Activated T-helper 1 cell treated with anti-CD3 and anti-CD28 coated beads, Interleukin-2, amount 50 U/mL, for 16 hours (primary cell): Measurements from ENCODE around the gene CAMK2A.

Experiments used
- DNase-seq, 2 donors: peaks; one replicate each; pipeline ENCODE4 v3.0.0-alpha.2; 2020; ENCODE audit warnings: low read depth in 1 of 2, low spot score in 1 of 2

Gene CAMK2A

DNA sequence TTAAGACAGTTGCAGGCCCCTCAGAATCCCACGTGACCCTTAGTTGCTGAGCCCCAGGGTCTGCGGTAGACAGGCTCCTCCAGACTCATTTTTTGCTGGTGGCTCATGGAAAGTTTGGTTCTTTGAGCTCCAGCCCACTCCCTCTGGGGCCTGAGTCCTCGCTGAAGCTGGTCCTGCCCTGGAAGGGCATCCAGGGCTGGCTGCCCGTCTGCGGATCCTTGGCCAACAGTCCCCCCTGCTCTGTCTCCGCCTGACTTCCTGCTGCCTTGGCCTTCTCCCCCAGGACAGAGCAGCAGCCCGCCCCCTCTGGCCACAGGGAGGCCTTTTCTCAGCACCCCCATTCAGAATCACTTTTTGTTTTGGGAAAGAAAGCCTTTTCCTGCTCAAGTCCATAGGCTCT is 75.3 kb downstream of the CAMK2A start:
- DNase-seq = no peak

DNA sequence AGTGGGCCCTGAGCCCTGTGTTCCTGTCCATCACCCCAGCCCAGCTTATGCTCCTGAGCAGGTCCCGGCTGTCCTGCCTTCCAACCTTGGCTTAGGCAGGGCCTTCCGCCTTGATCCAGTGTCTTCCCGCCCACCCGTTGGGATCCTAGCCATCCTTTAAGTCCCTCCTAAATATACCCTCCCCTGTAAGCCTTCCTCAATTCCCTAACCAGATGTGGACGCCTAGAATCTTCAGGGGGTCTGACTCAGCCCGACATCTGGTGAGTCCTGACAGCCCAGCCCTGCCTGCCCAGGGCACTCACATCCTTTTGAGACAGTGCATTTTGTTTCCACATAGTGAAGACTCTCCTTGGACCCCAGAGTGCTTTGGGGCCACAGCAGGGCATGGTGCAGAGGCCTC is 76.0 kb downstream of the CAMK2A start:
- no peak for DNase-seq

DNA sequence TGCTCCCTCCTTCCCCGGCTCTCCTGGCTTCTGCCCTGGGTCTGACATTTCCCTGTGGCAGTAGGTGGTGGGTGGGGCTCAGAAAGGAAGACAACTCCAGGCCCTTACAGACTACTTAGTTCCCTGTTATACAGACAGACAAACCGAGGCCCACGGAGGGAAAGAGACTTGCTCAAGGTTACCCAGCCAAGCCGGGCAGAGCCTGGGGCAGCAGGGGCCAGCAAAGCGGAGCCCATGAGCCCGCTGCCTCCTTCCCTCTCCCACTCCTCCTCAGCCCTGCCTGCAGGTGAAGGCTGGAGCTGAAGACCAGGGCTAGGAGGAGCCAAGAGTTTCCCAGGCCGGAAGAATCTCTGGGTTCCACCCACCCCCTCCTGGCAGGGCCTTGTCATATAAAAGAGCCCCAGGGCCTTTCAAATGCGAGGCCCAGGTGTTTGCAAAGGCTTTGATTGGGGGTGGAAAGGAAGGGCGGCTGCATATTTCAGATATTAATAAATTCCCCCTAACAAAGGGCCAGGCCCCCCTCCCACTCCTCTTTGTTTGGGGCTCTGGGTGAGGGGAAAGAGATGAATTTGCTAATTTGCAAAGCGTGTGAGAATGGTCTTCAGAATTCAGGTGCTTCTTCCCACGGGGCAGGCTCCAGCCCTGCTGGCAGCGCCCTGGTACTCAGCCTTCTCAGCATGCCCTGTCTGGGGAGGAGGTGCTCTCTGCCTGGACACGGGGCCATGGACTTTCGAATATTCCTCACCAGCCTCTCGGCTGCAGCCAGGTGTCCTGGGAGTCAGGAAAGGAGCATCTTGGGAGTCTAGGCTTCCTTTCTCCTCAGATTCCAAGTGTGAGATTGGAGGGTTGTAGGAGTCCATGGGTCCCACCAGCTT is 78.2 kb downstream of the CAMK2A start:
- DNase-seq = no peak

DNA sequence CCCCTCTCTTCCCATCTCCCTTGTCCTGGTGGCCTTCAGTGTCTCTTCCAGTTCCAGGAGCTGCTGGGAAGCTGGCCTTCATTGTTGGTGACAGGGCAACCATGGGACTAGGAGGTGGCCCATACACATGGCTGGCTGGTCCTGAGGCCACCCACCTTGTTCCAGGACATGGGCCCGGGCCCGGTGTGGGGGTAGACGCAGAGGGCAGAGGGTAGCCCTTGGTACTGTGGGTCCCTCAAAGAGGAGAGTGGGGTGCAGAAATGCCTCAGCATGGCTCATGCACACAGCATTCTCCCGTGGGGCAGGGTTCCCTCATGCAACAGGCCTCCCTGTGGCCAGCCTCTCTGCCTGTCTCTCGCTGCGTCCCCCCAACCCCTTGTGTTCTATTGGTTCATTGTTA is 78.9 kb downstream of the CAMK2A start:
- no peak for DNase-seq

DNA sequence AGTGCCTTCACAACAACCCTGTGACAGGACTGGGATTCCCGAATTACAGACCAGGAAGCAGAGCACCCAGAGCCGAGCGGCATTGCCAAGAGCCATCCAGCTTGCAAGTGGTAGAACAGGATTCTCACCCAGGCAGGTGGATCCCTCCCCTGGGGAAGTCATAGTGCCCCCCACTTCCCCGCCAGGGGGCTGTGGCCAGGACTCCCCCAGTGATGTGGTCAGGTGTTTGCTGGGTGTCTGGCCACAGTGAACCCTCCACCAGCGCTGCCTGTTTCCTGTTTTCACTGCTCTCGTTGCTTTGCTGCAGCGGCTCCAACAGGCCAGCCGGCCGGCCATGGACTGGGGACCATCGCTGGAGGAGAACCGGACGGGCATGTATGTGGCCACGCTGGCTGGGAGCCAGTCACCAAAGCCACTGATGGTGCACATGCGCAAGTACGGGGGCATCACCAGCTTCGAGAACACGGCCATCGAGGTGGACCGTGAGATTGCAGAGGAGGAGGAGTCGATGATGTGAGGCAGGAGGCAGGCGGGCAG is 80.4 kb downstream of the CAMK2A start:
- no peak for DNase-seq

DNA sequence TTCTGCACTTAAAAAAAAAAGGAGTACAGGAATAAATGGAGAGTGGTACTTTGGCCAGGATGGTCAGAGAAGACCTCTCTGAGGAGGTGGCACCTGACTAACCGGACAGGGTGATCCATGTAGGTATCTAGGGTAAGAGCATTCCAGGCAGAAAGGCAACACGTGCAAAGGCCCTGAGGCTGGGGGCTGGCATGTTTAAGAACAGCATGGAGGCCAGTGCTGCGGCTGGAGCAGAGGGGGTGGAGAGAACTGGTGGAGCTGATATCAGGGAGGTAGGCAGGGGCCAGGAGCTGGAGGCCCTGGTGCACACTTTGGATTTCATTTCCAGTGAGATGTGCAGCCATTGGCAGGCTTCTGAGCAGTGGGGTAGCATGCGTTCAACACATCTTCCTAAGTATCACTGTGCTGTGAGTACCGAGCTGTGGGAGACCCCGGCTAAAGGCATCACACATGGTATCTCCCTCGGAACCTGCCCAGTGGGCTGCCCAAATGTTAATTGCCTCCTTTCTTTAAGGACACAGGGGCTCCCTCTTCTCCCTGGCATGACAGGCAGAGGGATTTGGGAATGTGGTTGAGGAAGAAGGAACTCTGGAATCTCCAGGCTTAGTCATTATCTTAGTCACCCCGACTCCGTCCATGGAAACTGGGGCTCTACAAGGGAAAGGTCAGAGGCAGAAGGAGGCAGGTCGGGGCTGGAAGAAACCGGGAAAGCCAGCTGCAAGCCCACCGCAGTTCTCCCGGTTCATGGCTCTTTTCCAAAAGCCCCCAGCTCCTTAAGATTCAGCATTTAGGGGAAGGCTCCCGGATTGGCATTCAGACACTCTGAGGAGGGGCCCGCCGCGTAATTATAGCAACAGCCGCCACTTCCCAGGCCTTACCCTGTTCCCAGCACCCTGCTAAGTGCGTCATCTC is 81.1 kb downstream of the CAMK2A start:
- DNase-seq = no peak

DNA sequence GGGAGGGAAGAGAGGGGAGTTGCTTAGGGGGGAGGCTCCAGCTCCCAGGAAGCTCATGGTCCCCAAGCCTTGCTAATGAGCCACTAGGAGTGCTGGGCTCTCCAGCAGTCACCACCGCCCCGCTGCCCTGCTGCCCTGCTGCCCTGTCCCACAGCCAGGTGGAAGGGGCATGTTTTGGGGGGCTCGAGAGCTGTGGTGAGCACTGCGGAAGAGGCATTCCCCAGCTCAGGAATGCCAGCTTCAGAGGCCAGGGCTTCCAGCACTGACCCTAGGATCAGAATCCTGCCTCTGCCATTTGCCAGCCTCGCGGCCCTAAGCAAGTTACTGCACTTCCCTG is 82.8 kb downstream of the CAMK2A start:
- no peak for DNase-seq

DNA sequence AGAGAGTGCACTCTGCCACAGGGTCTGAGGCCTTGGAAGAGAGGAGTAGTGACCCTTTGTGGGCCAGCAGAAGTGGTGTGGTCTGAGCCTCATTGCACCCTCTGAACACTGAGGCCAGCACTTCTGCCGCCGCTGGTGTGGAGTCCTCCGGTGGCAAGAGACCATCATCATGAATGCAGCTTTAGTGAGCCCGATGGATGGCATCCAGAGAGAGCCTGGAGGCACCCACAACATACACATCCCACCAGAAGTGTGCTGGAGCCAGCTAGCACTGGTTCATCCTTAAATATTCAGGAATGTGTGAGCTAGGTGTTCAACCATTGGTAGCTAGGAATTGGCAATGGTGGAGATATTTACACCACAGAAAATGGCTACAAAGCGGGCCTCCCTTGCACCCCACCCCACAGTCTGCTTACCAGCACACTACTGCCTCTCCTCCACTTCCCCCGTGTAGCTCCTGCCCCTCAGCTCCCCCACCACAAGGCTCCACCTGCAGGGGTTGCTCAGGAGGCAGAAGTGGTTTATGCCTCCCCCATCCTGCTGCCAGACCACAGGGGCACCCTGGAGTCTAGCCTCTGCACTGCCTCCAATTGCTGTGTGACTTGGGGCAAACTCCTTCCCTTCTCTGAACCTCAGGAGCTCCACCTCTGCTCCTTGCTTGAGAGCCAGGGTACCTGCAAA is 83.3 kb downstream of the CAMK2A start:
- no peak for DNase-seq

DNA sequence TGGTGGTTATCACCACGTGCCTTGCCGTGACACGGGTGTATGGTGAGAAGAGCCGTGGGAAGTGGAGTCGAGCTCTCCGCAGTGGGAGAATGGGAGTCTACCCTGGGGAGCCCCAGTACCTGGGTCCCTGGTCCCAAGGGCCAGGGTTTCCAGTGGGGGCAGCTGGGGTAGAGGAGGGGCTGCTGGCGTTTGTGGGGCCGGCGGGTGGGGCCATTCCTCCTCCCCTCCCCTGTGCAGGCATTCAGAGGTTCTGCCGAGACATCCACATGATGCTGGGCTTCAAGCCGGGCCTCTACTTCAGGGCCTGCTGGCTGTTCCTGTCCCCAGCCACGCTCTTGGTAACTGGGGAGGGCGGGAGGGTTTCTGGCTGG is 85.0 kb downstream of the CAMK2A start:
- no peak for DNase-seq

DNA sequence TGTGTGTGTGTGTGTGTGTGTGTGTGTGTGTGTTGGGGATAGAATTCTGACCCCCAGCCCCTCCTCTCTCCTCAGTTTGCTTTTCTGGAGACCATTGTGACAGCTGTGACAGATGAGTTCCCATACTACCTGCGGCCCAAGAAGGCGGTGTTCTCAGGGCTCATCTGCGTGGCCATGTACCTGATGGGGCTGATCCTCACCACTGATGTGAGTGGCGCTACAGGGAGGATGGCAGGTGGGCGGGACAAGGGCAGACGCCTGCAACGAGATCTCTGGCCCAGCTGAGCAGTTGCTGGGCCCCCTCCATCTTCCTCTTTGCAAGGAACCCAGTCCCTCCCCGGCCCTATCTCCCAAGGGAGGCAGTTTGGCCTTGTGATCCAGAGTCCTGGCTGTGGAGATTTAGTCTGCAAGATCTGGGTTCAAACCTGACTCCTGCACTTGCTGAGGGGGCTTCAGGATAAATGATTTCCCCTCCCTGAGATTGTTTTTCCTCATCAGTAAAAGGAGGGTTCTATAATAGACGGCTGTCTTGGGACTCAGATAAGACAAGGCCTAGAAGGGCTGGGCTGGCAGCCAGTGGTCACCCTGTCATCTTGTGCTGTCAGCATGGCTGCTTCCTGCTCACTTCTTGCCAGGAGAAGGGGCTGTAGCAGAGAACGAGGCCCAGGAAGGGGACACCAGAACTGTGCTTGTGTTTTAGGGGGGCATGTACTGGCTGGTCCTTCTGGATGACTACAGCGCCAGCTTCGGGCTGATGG is 85.6 kb downstream of the CAMK2A start:
- no peak for DNase-seq

DNA sequence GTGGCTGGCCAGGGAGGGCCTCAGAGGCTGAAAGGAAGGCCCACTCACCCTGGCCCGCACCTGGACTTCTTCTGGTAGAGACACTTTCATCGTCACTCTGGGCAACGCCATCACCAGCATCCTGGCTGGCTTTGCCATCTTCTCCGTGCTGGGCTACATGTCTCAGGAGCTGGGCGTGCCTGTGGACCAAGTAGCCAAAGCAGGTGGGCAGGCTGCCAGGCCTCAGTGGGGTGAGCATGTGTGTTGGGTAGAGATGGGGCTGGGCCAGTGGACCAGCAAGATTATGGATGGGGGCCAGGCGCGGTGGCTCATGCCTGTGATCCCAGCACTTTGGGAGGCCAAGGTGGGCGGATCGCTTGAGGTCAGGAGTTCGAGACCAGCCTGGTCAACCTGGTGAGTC is 87.1 kb downstream of the CAMK2A start:
- DNase-seq = no peak

DNA sequence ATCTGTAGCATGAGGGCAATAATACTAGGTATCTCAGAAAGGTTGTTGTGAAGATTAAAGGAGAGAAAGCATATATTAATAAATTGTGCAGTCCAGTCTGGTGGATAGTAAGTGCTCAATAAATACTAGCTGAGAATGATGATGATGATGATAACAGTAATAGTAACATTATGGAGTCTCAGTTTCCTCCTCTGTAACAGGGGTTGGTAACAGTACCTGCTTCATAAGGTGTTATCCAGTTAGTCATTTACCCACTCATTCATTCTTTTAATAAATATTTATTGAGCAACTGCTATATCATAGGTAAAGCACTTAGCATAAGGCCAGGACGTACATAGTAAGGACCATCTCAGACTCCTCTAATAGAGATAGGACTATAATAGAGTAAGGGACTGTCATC is 92.1 kb downstream of the CAMK2A start:
- no peak for DNase-seq

DNA sequence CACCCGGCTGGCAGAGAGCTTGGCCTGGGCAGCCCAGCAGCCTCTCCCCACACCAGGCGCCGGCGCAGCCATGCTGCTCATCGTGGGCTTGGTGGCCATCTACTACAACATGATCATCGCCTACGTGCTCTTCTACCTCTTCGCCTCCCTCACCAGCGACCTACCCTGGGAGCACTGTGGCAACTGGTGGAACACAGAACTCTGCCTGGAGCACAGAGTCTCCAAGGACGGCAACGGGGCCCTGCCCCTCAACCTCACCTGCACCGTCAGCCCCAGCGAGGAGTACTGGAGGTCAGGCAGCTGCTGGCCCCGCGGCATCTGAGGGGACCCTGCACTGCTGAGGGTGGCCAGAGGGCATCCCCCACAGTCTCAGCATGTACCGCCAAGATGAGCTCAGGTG is 92.6 kb downstream of the CAMK2A start:
- DNase-seq = no peak

DNA sequence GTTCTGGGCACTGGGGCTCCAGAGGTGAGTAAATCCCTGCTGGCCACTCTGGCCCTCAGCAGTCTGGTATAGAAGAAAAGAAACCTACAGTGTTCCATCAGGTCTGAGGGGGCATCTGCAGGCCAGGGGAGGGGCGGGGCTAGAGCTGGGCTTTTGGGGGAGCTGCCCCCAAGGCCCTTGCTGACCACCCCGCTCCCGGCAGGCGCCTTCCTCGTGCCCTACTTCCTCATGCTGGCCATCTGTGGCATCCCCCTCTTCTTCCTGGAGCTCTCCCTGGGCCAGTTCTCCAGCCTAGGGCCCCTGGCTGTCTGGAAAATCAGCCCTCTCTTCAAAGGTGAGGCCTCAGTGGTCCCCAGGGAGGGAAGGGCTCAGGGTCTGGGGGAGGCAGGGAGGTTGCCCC is 93.1 kb downstream of the CAMK2A start:
- DNase-seq = no peak

DNA sequence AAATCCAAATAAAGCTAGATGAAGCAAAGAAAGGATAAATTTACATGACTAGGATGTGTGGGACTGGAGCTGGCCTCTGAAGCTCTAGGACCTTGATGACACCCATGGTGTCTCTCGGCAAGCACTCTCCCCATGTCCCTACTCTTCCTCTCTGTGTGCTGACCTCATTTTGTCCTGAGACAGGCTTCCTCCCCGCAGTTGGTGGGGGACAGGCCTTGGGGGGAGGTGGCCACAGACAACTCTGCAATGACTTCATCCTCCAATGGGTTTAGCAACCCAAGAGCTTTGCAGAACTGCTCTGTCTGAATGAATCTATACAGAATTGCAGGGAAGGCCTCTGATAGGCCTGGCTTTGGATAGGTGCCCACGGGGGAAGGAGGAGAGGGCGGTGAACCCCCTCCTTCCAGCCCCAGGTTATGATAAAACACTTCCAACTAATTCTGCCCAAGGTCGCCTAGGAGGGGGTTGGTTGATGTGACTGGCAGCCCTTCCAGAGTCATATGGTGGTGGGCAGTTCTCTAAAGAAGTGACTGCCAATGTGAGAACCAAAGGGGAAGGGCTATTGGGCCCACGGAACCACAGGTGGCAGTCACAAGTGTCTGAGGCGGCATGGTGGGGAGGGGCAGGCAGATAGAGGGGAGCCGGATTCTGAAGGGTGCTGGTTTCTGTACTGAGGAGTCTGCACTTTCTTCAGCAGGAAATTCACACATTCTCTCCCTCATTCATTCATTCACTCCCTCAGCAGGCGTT is 93.7 kb downstream of the CAMK2A start:
- no peak for DNase-seq

DNA sequence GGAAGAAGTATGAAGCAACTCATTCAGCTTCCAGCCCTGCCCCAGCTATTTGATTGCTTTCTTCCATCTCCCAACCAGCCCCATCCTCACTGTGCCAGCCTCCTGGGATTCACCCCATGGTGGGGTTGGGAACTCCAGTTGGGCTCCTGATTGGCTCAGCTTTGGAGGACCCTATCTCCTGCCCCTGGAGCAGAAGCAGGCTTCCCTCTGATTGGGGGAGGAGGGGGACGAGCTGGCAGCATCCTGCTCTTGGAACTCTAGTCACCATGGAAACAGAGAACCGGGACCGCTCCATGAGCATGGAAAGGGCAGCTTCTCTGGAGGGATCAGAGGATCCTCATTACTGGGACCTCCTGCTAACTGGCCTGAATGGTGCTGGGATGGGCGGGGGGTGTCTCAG is 97.1 kb downstream of the CAMK2A start:
- DNase-seq = no peak

DNA sequence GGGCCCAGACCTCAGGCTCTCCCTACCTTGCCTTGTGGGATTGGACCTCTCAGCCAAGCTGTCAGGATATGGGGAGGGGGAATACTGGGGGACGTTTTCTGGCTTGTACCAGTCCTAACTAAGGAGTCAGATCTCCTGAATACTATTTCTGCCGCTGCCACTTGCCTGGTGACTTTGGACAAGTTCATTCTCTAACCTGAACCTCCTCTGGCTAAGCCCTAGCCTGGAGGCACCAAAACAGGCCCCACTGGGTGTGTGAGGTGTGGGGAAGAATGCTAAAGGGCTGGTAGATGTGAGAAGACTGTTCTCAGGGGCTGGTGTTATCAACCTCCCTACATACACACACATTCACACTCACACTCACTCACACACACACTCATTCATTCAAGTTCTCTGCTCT is 98.6 kb downstream of the CAMK2A start:
- DNase-seq = no peak

DNA sequence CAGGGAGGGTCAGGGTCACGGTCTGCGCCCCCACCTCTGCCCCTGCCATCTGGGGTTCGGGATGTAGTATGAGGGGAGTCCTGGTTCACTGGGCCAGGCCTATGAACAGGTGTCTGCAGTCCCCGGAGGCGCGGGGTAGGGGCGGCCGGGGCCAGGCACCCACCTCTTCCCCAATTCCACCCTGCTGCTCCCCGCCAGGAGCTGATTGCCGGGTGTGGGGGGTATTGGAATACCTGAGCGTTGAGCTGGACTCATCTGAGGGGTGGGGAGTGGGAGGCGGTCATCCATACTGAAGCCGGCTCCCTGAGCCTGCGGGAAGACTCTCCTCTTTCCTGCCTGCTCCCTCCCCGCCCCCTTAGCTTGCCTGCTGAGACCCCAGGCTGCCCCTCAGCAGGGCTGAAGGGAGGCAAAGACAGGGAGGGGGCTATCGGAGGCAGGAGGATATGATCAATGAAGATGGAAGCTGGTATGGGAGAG is 99.0 kb downstream of the CAMK2A start:
- no peak for DNase-seq

DNA sequence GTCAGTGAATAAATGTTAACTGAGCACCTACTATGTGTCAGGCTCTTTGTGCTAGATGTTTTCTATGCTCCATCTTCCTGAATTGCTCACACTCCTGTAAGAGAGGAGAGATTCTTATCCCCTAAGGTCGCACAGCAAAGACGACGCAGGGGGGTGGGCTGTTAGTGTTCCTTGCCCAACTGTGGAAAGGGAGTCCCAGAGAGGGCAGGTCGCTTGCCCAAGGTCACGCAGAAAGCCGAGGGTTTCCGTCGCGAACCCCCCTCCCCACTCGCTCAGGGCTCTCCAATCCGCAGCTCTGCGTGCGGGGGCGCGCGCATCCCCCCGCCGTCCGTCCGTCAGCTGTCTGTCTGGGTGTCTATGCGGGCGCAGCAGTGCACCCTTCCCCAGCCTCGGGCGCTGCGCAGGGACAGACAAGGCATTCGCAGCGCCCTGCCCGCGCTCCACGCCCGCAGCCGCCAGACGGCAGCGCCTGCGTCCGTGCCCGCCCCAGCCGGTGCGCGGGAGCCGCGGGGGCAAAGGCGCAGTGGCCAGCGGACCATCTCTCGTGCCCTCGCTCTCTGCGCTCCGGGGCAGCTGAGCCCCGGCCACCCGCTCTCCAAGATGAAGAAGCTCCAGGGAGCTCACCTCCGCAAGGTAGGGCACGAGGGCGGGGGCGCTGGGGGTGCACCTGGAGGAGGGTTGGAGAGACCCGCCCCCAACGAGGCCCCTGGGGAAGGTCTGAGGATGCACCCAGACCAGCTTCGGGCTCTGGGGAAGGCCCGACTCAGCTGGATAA is 99.7 kb downstream of the CAMK2A start, which contains the start of gene SLC6A7:
Gene SLC6A7 (plus strand): TSS at position 335 of the 775 bp plus-strand sequence. CDS start 266 bp downstream, at position 601.
- no peak for DNase-seq
